NCI-H1436 treated with DMSO at 0.1 percent for 48 hours (cell line): ENCODE results near the gene MTO1.
"Not testable (repeated sequence)": the region's sequence is repeated elsewhere in the genome, so short reads cannot be mapped to it uniquely, and the experiment has no call there.

Experiments
- DNase-seq: peaks from one replicate; lab custom pipeline; 2025; lab: John Stamatoyannopoulos, UW

MTO1 gene

DNA sequence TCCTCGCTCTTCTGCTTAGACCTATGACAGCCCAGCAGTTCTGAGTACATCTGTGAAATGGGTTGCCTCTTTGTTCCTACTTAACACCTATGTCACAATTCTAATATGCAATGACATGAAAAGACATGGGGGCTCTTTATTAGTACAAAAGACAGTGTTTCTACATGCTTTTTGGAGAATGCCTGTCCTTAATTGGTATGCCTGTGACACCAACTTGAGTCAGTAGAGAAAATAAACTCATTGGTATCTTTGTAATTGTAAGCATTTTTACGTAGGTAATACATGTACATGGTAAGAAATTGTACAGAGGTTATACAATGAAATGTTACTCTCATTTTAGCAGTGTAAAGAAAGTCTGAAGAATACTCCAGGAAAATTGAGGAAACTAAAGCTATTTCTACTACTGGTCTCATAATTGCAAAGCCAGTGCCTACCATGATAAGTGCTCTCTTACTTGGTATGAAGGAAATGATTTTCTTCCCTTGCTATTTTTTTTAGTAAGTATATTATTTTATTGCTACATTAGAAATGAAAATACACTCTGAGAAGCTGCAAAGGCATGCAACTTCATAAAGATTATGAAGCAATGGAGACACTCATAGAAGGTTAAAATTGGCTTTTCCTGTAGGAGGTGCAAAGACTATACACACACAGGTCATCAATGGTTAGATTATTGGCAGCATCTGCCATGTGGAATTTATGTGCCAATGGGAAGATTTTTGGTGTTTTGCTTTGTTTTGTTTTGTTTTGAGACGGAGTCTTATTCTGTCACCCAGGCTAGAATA, 64.2 kb downstream of the MTO1 start:
- DNase-seq, result no peak

DNA sequence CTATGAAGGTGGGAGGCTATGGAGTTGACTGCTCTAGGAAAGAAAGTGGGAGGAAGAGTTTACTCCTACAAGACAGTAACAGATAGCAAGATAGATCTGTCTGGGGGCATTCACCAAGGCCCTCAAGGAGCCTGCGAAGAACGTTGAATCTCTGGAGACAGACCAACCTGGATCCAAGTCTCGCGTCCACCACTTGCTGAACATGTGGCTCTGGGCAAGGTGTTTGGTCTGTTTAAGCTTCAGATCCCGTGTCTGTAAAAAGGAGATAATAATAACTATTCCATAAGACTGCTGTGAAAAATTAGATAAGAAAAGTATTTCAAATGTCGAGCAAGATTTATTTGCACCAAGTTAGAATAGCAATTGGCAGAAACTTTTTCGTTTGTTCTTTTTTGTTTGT, 67.4 kb downstream of the MTO1 start:
- no peak for DNase-seq

DNA sequence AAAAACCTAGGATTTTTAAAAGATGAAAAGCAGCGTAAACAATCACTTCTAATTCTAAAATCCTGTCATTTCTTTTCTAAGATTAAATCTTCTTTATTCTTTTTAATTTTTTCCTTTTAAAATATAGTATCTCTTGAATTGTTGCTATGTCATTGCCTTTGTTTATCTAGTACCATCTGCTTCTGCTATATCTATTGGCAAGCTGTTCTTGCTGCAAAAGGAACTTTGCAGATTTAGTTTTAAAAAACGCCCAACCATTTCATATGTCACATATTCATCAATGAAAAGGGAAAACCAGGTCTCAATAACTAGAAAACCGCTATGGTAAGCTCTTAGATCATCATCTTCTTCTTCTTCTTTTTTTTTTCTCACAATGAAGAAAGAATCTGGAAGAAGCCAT, 70.8 kb downstream of the MTO1 start:
- no peak for DNase-seq

DNA sequence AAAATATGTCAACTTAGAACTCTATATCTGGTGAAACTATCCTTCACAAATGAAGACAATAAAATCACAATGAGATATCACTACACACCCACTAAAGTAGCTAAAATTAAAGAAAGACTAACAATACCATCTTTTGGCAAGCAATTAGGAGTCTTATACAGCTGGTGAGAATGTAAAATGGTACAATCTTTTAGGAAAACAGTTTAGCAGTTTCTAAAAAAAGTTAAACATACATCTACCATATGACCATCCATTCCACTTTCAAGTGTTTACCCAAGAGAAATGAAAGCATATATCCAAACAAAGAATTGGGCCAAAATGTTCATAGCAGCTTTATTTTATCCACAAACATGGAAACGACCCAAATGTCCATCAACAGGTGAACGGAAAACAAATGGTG, 73.1 kb downstream of the MTO1 start:
- no peak for DNase-seq

DNA sequence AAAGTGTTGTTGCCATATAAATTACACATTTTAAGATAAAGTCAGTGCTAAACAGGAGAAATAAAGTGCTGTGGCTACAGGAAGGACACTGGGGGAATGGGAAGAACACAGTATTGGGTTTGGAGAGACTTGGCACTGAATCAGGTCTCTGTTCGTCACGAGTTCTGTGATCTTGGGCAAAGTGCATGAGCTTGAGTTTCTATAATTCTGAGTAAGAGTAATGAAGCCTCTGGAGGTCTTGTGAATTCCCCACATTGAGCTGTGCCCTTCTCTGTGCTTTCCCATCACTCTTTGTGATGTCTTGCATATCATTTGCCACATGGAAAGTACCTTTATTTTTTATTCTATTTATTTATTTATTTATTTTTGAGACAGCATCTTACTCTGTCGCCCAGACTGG, 76.1 kb downstream of the MTO1 start:
- DNase-seq, result no peak

DNA sequence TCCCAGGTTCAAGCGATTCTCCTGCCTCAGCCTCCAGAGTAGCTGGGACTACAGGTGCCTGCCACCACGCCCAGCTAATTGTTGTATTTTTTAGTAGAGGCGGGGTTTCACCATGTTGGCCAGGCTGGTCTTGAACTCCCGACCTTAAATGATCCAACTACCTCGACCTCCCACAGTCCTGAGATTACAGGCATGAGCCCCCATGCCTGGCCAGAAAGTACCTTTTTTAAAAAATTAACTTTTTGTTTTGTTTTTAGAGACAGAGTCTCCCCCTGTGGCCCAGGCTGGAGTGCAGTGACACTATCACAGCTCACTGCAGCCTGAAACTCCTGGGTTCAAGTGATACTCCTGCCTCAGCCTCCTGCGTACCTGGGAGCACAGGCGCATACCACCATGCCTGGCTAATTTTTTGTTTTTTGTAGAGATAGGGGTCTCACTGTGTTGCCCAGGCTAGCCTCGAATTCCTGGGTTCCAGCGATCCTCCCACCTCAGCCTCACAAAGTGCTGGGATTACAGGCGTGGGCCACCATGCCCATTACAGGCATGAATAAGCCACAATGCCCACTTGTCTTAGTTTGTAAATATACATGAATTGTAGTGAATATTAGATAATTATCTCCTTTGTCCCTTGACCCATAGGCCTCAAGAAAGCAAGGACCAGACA, 76.7 kb downstream of the MTO1 start:
- no peak for DNase-seq

DNA sequence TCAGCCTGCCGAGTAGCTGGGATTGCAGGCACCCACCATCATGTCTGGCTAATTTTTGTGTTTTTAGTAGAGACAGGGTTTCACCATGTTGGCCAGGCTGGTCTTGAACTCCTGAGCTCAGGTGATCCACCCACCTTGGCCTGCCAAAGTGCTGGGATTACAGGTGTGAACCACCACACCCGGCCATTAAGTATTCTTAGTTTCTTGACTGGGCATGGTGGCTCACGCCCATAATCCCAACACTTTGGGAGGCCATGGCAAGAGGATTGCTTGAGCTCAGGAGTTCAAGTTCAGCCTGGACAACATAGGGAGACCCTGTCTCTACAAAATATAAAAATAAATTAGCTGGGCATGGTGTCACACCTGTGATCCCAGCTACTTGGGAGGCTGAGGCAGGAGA, 80.9 kb downstream of the MTO1 start:
- not testable (repeated sequence) for DNase-seq

DNA sequence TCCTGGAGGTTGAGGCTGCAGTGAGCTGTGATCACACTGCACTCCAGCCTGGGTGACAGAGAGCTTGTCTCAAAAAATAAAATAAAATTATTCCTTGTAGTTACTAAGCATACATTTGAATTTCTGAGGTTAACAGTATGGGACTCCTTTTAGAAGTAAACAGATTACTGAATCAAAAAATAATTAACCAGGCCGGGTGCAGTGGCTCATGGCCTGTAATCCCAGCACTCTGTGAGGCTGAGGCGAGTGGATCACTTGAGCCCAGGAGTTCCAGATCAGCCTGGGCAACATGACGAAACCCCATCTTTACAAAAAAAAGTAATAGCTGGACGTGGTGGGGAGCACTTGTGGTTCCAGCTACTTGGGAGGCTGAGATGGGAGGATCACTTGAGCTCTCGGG, 81.4 kb downstream of the MTO1 start:
- no peak for DNase-seq

DNA sequence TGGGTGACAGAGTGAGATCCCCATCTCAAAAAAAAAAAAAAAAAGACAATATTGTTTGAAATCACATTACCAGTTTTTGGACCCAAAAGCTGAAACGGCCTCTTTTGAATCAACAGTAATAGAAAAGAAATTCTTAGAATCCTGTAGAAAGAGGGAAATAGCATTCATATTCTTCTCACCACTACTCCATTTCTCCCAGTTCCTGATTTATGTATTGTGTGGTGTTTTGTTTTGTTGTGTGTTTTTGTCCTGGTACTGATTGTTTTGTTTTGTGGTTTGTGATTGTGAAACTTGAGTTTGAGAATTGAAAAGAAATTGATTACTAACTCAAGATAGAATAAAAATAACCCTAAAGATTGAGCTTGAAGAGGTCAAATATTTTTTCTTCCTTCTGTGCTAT, 85.5 kb downstream of the MTO1 start:
- DNase-seq, result no peak

DNA sequence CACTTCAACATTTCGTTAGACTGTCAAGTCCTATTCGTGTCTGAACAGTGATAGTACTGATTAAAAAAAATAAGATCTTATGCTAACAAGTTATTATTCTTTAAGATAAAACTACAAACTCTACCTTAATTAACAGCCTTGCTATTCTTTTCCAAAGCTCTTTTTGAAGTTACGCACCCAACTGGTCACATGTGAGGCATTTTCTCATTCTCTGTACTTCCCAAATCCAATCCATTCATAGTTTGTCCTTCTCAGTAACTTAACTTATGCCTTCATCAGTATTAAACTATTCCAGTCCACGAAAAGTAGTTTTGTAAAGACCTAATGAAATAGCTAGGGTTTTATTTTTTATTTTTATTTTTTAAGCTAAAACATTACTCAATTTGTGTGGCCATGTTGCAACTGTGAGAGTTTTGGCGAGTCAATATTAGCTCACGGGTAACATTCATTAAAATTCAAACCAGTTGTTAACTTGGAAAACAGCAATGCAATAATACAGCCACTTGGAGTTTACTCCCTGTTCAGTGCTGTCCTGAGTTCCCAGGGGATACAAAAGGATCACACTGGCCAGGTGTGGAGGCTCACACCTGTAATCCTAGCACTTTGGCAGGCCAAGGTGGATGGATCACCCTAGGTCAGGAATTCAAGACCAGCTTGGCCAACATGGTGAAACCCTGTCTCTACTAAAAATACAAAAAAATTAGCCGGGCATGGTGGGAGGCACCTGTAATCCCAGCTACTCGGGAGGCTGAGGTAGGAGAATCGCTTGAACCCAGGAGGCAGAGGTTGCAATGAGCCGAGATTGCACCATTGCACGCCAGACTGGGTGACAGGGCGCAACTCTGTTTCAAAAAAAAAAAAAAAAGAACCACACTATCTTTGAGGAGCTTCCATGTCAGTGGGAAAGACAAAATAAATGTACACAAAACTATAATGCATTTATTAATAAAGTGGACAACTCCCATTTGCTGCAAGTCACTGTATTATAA, 87.2 kb downstream of the MTO1 start:
- DNase-seq, result no peak

DNA sequence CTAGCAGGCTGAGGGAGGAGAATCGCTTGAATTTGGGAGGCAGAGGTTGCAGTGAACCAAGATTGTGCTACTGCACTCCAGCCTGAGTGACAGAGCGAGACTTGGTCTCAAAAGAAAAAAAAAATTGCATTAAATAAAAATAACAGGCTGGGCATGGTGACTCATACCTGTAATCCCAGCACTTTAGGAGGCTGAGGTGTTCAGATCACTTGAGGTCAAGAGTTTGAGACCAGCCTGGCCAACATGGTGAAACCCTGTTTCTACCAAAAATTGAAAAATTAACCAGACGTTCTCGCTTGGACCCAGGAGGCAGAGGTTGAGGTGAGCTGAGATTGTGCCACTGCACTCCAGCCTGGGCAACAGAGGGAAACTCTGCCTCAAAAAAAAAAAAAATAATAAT, 89.6 kb downstream of the MTO1 start:
- DNase-seq, result not testable (repeated sequence)

DNA sequence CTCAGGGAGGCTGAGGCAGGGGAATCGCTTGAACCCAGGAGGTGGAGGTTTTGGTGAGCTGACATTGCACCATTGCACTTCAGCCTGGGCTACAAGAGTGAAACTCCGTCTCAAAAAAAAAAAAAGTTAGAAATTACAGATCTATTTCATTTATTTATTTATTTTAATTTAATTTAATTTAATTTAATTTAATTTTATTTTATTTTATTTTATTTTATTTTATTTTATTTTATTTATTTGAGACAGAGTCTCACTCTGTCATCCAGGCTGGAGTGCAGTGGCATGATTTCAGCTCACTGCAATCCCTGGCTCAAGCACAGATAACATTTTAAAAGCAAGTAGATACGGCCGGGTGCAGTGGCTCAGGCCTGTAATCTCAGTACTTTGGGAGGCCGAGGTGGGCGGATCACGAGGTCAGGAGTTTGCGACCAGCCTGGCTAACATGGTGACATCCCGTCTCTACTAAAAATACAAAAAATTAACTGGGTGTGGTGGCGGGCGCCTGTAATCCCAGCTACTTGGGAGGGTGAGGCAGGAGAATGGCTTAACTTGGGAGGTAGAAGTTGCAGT, 93.9 kb downstream of the MTO1 start:
- not testable (repeated sequence) for DNase-seq

DNA sequence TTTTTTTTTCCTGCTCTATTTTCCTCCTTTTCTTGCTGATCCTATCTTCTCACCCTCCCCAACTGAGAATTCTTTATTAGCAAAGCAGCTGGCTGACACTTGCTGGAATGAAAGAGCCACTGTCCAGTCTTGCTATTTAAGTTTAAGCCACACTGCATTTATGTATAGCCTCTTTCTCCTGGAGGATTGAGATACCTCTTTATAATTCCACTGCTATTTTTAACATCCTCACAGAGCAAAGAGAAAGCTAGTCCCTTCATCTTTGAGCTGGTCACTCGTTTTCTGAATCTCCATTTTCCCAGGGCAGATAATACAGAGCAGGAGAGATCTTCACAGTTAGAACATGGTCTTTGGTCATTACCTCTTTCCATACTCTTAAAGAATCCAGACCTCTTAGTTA, 95.3 kb downstream of the MTO1 start:
- no peak for DNase-seq
